Measurements from ENCODE around the gene GRID1.

Gene GRID1

GRCh38 chr10:86353506-86354485 is 12.8 kb downstream of the GRID1 start:
- no peak for DNase-seq

DNA sequence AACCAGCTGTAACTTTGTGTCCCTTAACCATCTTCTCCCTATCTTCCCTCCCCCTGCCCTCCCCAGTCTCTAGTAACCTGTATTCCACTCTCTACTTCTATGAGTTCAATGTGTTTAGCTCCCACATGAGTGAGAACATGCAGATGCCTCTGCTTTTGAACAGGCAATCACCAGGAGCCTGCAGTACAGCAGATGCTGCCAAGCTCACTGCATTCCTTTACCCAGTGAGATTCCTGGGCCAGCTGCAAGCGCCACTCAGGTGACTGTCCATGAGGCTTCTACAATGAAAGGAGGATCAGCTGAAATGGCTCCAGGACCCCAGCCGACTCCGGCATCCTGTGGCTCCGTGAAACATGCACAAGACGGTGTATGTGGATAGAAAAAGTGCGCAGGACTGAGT is 15.7 kb downstream of the GRID1 start:
- no peak for DNase-seq

DNA sequence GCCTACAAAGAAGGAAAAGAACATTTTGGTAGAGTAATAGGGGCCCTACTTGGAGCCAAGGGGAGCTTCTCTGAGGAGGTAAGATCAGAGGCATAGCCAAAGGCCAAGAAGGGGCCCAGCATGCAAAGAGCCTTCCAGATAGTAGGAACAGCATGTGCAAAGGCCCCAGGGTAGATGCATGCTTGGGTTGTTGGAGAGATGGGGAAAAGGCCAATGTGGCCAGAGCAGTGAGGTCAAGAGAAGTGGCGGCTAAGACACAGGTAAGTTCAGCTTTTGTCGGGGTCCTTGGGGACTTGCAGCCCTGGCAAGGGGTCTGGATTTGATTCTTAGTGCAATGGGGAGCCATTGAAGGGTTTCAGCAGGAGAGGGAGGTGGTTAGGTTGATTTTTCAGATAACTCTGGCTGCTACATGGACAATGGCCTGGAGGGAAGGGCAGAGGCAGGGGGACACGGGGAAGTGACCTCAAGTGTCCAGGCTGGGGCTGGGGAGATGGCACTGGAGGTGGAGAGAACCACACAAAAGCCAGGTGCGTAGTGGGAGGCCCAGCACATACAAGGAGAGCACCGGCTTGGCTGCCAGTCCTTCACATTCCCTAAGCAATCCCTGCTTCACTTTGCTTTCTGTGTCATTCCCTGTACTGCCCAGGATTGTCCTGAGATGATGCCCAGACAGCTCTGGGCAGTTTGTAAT is 16.5 kb downstream of the GRID1 start:
- DNase-seq: no peak

DNA sequence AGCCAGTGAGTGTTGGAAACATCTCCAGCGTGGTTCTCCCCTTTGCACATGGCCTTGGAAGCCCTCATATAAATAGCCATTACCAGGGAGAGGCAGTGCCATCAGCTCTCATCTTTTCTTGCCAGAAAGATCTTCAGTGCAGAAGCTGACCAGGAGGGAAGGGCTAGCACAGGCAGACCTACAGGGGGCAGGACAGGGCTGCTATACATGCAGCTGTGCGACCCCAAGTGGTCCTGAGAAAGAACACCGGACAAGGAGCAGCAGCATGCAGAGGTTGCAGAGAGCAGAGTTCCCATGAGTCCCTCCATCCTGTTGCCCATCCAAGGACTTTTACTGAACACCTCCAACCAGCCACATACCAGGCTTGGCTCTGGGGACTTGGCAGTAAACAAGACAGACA is 17.1 kb downstream of the GRID1 start:
- no peak for DNase-seq

- no peak for DNase-seq
Observed at GRCh38 chr10:86348321-86349210, 18.0 kb downstream of the GRID1 start.

- DNase-seq: no peak
Observed at GRCh38 chr10:86347856-86348255, 18.7 kb downstream of the GRID1 start.

- no peak for DNase-seq
Observed at GRCh38 chr10:86346799-86347665, 19.6 kb downstream of the GRID1 start.

DNA sequence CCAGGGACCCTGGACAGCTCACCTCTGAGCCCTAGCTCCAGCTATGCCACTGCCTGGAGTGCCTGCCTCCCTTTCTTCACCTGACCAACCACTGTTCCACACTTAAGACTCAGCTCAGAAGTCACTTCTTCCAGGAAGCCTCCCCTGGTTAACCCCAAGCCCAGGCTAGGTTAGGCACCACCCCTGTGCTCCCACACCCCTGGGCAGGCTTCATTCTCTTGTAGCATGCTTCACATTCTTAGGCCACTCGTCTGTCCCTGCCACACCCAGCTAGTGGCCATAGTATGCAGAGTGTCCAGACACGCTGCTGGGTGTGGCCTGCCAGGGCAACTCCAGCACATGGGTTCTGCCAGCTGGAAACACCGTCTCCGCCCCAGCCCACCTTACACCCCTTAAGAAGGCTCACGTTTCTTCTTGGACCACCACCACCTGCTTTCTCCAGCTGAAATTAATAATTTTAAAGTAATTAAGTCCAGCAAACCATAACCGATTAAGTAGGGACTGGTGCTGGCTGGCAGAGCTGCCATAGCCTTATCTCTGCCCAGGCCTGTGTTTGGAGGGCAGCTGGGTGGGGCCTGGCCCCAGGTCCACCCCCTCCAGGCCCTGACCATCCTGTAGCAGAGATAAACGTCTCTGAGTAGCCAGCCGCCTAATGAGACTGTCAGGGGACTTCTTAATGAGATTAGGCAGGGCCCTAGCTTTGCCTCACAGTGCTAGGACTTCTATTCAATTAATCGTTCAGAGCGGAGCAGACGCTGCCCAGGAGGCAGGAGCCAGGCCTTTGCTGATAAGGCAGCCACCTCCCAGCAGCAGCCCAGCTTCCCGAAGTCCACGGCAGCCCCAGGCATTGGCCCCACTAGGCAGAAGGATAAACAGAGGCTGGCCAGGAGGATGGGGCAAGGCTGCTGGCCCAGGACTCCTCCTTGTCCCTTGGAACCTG is 20.5 kb downstream of the GRID1 start:
- DNase-seq: no peak

DNA sequence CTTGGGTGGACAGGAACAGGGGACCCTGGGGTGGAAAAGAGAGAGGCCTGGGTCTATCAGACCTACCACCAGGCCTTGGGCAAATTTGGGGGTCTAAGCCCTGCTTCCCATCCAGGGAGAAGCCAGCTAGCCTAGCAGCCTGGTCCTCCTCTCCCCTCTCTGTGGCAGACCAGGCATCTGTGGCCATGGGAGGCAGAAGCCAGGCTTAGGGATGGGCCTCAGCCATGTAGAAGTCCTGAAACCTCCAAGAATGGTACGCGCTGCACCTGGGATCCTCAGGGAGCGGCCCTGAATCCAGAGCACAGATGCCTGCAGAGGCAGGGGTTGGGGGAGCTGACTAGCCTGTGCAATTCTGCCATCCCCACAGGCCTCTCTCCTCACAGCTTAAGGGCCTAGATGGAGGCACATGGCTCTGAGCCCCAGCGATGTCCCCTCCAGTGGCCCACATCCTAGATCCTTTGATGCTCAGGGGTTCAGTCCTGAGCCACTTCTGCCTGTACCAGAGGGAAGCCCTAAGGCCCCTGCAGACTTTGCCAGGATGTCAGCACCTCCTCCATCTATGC is 21.2 kb downstream of the GRID1 start:
- no peak for DNase-seq

GRCh38 chr10:86344714-86345161 is 21.9 kb downstream of the GRID1 start:
- no peak for DNase-seq

GRCh38 chr10:86344281-86344680 is 22.3 kb downstream of the GRID1 start:
- DNase-seq: no peak

DNA sequence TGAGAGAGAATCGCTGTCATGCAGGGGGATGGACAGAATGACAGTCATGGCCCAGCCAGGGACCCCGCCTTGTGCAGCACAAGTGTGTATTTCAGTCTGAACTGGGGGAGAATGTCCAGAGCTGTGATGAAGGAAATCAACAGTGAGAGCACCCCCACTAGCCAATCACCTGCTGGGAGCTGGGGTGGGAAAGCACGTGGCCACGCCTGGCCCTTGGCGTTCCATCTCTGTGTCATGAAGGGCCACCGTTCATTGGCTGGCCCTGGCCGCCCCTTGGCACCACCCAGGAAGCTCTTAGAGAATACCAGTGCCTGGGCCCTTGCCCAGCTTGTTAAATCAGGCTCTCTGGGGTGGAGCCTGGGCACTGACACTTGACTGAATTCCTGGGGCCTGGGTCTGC is 22.8 kb downstream of the GRID1 start:
- DNase-seq: no peak

GRCh38 chr10:86342111-86342863 is 24.3 kb downstream of the GRID1 start:
- no peak for DNase-seq

DNA sequence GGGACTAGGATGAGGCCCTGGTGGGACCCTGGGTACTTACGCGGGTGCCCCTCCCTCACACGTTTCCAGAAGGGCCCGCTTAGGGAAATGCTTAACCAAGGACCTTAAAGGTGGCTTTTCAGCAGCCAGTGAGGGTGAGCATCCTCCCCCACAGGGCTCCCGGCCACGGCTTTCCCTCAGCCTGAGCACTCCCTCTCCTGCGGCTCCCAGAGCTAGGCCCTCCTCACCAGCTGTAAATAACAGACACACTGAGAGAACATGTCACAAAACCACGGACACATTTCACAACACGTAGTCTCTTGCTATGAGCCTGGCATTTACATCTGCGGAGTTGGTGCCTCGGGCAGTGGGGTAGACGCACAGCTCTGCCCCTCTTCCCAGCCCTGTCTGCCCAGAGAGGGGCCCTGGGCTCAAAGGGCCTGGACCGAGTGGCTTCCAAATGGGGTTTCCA is 25.2 kb downstream of the GRID1 start:
- no peak for DNase-seq

DNA sequence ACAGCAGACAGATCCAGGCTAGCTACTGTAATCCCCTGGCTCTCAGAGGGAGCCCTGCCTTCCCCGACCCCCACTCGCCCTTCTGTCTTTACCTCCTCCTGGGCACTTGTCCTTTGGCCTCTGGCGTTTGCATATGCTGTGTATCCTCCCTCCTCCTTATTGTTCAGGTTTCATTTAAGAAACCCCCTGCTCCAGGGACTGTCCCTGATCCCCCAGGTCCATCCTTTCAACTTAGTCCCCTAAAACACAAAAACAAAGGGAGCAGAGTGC is 25.7 kb downstream of the GRID1 start:
- no peak for DNase-seq

DNA sequence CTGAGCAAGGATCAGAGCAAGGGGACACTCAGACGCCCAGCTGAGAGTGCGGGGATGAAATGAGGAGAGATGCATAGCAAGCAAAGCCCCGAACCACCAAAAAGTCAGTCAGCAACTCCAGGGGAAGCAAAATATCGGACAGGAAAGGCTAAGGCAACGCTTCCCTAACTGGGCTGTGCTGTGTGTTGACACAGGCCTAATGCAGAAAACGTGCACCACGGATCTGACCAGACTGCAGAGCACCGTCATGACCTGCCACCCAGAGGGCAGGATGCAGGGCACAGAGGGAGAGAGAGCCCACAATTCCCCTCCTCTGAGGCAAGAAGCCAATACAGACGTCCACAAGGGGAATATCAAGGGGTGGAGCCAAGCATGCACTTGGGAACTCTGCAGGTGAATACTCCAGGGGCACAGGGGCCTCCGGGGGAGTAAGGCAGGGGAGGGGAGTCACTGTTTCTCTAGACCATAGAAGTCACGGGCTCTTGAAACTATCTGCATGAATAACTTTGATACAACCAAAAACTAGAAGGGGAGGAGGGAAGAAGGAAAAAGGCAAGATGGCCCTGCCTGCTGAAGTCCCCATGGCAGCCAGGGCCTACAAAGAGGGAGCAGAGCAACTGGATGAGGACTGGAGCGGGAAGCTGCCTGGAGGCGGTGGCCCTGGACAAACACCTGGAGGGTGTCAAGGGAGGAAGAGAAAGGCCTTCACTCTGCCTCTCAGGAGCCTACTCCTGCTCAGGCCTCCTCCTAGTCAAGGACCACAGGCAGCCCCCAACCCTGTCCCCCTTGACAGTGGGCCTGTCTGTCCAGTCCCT is 26.2 kb downstream of the GRID1 start:
- no peak for DNase-seq

DNA sequence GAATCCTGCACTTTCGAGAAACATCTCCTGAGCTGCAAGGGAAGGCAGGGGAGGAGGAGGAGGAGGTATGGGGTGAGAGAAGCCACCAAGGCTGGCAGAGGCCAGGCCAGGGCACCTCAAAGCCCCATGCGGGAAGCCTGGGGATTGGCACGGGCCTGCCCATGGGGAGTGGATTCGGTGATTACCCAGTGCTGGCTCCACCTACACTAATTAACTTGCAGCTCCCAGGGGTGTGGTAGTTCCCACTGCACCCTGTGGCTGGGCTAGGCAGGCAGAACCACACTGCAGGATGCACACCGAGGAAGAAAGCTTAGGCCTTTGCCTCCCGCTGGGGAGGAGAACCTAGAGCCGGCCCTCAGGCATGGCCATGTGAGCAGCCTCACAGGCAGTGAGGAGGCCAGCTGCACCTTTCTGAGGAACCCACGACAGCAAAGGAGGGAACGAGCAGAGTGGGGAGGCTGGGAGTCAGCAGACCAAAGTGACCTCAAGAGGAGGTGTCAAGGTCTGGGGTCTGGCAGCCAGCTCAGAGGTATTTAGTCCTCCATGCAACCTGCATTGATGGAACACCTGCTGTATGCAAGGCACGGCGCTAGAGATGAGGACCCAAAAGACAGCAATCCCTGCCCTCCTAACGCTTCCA is 27.2 kb downstream of the GRID1 start:
- DNase-seq: no peak

GRCh38 chr10:86337121-86337601 is 29.4 kb downstream of the GRID1 start:
- DNase-seq: no peak
